Measurements from ENCODE around the gene ESPN.

- TF ChIP-seq CTCF (IDR thresholded peaks at IDR 0.05; ENCODE audit: low read depth, low read length), result no peak
- TF ChIP-seq POLR2A (IDR thresholded peaks at IDR 0.05; ENCODE audit: extremely low read depth, insufficient read length), result no peak
- no peak for TF ChIP-seq MYC (IDR thresholded peaks at IDR 0.05; ENCODE audit: low read depth, low read length)
Measured at GRCh38 chr1:6504887-6505286, 80.3 kb downstream of the ESPN start.
